ENCODE data around the gene NUAK1.

DNA sequence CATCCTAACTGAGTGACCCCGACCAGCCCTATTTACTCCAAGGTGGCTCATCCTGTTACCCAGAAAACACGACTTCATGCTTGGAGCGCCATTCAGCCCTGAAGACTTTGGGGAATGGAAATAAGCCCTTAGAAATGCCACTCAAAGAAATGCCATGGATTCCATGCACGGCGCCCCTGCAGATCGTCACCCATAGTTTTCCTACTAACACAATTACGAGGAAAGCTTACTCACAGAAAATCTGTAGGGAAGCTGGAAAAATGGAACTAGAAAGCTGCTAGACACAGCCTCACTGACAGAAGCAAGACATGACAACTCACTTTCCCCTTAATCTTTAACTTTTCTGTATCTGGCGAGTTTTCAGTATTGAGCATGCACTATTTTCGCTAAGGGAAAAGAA is 19.5 kb downstream of the NUAK1 start:
- TF ChIP-seq, protein P1, sequence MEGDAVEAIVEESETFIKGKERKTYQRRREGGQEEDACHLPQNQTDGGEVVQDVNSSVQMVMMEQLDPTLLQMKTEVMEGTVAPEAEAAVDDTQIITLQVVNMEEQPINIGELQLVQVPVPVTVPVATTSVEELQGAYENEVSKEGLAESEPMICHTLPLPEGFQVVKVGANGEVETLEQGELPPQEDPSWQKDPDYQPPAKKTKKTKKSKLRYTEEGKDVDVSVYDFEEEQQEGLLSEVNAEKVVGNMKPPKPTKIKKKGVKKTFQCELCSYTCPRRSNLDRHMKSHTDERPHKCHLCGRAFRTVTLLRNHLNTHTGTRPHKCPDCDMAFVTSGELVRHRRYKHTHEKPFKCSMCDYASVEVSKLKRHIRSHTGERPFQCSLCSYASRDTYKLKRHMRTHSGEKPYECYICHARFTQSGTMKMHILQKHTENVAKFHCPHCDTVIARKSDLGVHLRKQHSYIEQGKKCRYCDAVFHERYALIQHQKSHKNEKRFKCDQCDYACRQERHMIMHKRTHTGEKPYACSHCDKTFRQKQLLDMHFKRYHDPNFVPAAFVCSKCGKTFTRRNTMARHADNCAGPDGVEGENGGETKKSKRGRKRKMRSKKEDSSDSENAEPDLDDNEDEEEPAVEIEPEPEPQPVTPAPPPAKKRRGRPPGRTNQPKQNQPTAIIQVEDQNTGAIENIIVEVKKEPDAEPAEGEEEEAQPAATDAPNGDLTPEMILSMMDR (conservative IDR thresholded peaks at IDR 0.05), result no peak
- no peak for TF ChIP-seq EZH2 (IDR thresholded peaks at IDR 0.05; ENCODE audit: low read depth)
